ENCODE measurements around the gene BICC1. TPM values are rescaled to one million over a fixed set of nuclear protein-coding genes. Genes with fewer than 3 reads are reported as not detected.
A peak's percentile ranks its signal among the peaks of the same experiment; 100 is the strongest.

Gene BICC1
- total RNA-seq, 1 experiment from 2014 or later, result 7.2 TPM

GRCh38 chr10:58767652-58768051 is 255.0 kb downstream of the BICC1 start:
- DNase-seq (ENCODE audit: low read depth, low spot score), result no peak
- in situ Hi-C loops (cut with HindIII; ENCODE audit: low pct_unique_long_range_greater_than_20kb, low sequenced_read_pairs), result no loop called here

- no peak for DNase-seq (ENCODE audit: low read depth, low spot score)
- in situ Hi-C loops (cut with HindIII; ENCODE audit: low pct_unique_long_range_greater_than_20kb, low sequenced_read_pairs), result no loop called here
Measured at GRCh38 chr10:58771863-58772262, 259.2 kb downstream of the BICC1 start.

GRCh38 chr10:58772758-58773157 is 260.1 kb downstream of the BICC1 start:
- in situ Hi-C loops (cut with HindIII; ENCODE audit: low pct_unique_long_range_greater_than_20kb, low sequenced_read_pairs), result no loop called here
- no peak for DNase-seq (ENCODE audit: low read depth, low spot score)

DNA sequence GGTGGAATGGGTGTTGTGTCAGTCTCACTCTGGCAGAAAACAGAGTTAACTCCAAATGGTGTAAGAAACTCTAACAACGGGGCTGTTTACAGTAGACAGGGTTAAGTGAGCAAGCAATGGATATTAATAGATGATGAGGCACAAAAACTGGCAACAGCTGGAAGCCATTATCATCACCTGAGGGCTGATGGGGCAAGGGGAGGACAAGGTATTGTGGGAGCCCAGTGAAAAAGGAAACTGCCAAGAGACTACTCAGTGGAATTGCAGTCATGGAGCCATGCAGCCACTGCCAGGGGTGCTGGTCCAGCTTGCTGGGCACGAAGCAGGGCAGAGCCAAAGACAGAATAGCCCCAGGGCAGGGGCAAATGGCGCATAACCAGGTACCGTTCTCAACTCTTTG is 260.7 kb downstream of the BICC1 start:
- DNase-seq (ENCODE audit: low read depth, low spot score), result no peak
- in situ Hi-C loops (cut with HindIII; ENCODE audit: low pct_unique_long_range_greater_than_20kb, low sequenced_read_pairs), result no loop called here

DNA sequence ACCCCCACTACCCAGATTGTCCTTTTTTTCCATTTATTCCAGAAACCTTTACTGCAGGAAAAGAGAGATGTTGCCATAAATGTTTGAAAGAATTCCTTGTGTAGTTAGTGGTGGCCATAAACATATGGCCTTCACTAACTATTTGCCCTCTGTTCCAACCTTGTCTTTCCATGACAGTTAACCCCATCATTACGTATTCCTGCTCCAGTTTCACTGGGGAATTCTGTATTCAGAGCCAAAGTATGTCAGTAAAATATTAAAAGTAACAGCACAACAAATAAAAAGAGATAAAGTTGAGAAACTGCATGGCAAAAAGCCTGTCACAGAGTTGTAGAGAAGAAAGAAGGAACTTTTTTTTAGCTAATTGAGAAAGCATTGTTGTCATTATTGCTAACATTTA is 261.3 kb downstream of the BICC1 start:
- in situ Hi-C loops (cut with HindIII; ENCODE audit: low pct_unique_long_range_greater_than_20kb, low sequenced_read_pairs), result no loop called here
- DNase-seq (ENCODE audit: low read depth, low spot score), result no peak

DNA sequence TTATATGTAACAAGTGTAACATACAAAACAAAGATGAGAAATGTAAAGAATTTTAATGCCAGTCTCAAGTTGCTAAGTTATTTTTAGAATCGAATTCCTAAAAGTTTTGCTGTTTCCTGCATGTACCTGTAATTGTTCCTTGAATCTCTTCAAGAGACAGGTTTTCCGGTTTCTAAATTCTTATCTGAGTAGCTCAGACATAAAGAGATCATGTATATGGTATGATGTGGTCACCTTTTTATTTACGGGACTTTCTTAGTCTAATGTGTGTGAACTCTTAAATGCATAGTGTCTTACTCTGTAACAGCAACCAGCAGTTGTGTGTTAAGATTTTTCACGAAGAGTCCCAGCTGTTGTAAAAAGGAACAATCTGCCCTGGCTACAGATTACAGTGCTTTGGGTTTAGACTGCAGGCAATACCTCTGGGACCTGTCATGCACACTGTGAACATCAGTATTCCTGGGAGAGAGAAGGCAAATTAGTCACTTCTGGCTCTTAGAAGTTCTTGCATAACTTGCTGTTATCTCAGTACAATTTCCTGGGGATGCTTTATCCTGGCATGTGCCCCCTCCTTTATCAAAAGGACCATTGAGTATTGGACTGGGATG is 263.4 kb downstream of the BICC1 start:
- in situ Hi-C loops (cut with HindIII; ENCODE audit: low pct_unique_long_range_greater_than_20kb, low sequenced_read_pairs), result no loop called here
- DNase-seq (ENCODE audit: low read depth, low spot score), result peak; percentile 56

DNA sequence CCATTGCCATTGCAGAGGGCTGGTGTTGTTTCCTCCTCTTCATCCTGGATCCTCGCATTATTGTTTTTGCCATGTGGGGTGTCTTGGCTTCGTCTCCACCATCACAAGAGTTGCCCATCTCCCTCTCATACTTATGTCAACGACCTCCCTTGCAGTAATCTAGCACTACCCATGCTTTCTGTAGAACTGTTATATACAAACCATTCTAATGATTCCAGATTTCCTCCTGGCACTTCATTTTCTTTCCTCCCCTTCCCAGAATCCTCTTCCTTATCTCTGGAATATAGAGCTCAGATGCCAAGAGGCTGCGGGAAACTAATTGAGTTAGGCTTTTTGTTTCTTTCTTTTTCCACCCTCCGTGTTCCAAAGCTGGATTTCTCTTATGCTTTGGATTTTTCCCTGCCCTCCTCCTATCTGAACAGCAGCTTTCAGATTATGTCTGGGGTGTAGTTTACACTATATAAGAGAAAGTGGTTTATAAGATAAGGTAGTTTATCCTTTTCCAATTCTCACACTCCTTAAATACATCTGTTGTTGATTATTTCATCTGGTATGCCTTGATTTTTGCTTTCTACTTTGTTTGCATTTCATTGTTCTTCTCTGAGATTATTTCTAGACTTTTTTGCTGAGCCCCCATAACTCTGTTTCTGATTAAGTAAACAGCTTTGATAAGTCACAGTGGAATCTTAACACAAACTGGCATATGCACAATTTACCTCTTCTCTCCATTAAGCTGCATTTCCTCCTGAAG is 264.1 kb downstream of the BICC1 start:
- no peak for DNase-seq (ENCODE audit: low read depth, low spot score)
- in situ Hi-C loops (cut with HindIII; ENCODE audit: low pct_unique_long_range_greater_than_20kb, low sequenced_read_pairs), result no loop called here

- in situ Hi-C loops (cut with HindIII; ENCODE audit: low pct_unique_long_range_greater_than_20kb, low sequenced_read_pairs), result no loop called here
Measured at GRCh38 chr10:58778966-58779365, 266.3 kb downstream of the BICC1 start.

DNA sequence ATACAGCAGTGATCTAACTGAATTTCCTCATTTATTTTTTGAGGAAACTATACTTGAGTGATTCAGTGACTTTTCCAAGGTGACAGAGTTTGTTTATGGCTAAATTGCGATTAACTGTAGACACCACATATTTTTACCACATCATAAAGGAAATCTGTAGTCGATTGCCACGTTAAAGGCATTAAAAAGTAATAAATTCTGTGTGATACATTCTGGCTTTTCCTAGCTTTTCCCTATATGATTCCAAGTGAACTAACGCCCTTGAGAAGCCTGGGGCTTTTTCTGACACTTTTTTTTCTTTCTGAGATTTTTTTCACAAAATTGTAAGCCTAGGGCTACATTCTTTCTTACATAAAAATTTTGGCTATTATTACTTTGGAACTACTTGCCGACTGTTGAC is 266.9 kb downstream of the BICC1 start:
- in situ Hi-C loops (cut with HindIII; ENCODE audit: low pct_unique_long_range_greater_than_20kb, low sequenced_read_pairs), result no loop called here
- no peak for DNase-seq (ENCODE audit: low read depth, low spot score)

More at GRCh38 chr10:58778966-58779365, 266.3 kb downstream of the BICC1 start:
- no peak for DNase-seq (ENCODE audit: low read depth, low spot score)

DNA sequence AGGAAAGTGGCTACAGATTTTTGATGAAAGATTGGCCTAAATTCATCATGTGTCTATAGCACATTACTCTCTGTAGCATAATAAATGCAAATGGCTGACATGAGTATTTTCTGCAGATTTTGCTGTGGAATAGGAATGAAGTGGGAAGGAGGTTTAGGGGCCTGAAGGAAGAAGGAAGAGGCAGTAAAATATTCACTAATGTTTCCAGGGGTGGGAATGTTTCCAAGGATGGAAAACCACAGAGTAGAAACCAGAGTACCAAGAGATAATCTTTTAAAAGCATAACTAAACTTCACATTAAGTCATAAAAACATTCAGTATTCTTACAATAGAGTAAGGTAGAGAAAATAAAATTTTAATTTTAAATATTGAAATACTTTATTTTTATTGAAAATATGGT is 267.8 kb downstream of the BICC1 start:
- DNase-seq (ENCODE audit: low read depth, low spot score), result no peak

DNA sequence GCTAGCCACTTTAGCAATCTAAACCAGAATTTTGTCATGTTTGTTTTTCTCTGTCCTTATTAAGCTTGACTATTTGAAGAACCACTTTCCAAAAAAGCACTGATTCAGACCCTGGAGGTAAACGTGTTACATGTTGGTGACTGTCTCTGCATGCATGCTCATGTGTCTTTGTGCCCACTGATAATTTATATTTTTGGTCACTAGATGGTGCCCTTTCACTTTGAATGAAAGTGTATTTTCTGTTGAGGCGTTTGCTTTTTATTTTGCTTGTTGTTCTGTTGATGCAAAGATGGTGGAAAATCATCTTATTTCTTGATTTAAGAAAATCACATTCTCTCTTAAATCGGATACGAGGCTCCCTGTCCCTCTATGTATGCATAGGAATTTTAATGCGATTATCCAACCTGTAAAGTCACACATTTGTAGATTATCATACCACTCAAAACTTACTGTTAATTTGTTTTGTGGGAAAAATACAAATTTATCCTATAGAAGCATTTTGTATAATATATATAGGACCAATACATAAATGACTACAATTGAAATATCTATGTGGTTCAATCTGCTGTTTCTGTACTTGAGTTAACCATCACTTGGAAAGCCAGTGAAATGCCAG is 269.3 kb downstream of the BICC1 start:
- peak; percentile 63 for DNase-seq (ENCODE audit: low read depth, low spot score)
- in situ Hi-C loops (cut with HindIII; ENCODE audit: low pct_unique_long_range_greater_than_20kb, low sequenced_read_pairs), result loop anchor here (10.0 kb wide), 1 partner anchor 453 kb away; no protein-coding TSS in a partner anchor

More for the DNA sequence above, 267.8 kb downstream of the BICC1 start:
- in situ Hi-C loops (cut with HindIII; ENCODE audit: low pct_unique_long_range_greater_than_20kb, low sequenced_read_pairs), result loop anchor here (10.0 kb wide), 1 partner anchor 454 kb away; no protein-coding TSS in a partner anchor

DNA sequence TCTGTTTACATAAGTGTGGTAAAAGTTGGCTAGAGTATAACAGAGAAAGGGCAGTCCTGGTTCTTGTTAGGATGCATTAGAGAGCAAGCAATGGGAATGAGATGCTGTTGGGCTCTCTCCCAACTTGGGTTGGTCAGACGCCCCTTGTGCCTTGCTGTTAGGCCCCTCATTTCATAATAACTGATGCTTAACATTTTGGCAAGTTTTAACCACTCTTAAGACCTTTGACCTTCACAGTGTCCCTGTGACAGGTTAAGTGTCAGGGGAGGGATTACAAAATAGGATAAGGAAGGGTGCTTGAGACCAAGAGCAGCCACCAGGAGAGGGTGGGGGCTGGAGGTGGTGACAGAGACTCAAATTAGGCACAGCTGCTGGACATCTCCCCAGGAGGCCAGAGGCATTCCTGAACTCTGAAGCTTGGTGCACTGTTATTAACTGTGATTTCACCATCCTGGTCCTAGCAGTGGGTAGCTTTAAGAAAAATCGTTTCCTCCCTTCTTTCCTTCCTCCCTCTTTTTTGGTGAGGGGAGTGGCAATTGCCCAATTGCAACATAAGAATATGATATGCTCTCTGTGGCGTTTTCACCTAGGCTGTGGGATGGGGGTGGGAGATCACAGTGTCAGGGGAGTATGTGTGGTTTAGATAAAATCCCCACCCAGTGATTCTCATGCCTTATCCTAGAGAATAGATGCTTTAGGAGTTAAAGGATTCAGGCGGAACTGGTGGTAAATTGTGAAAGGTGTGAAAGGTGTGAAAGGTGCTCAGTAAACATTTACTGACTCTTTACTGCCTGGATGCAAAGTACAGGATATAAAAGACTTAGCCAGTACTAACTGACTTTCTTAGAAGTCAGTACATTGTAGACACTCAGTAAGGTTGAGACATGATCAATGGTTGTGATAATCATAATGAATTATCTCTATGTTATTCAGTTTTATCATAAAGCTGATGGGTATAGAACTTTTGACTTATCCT is 270.5 kb downstream of the BICC1 start:
- in situ Hi-C loops (cut with HindIII; ENCODE audit: low pct_unique_long_range_greater_than_20kb, low sequenced_read_pairs), result loop anchor here (10.0 kb wide), 1 partner anchor 452 kb away; no protein-coding TSS in a partner anchor
- no peak for DNase-seq (ENCODE audit: low read depth, low spot score)

GRCh38 chr10:58784361-58784760 is 271.7 kb downstream of the BICC1 start:
- in situ Hi-C loops (cut with HindIII; ENCODE audit: low pct_unique_long_range_greater_than_20kb, low sequenced_read_pairs), result loop anchor here (10.0 kb wide), 1 partner anchor 450 kb away; no protein-coding TSS in a partner anchor
- DNase-seq (ENCODE audit: low read depth, low spot score), result no peak

GRCh38 chr10:58785354-58785753 is 272.7 kb downstream of the BICC1 start:
- in situ Hi-C loops (cut with HindIII; ENCODE audit: low pct_unique_long_range_greater_than_20kb, low sequenced_read_pairs), result loop anchor here (10.0 kb wide), 1 partner anchor 449 kb away; no protein-coding TSS in a partner anchor
- no peak for DNase-seq (ENCODE audit: low read depth, low spot score)

DNA sequence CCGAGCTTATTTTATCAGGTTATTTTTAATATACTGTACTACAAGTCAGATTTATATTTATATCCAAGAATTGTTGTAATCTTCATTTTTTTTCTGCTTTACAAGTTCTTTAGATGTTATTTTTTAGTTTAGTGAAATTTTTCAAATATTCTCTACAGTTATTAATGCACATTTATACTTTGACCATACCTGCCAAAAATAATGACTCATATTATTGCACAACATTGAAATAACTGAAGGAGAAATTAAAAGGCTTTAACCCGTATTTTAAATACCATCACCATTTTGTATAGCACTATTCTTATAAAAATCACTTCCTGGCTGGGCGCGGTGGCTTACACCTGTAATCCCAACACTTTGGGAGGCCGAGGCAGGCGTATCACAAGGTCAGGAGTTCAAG is 278.5 kb downstream of the BICC1 start:
- in situ Hi-C loops (cut with HindIII; ENCODE audit: low pct_unique_long_range_greater_than_20kb, low sequenced_read_pairs), result no loop called here
- DNase-seq (ENCODE audit: low read depth, low spot score), result no peak

DNA sequence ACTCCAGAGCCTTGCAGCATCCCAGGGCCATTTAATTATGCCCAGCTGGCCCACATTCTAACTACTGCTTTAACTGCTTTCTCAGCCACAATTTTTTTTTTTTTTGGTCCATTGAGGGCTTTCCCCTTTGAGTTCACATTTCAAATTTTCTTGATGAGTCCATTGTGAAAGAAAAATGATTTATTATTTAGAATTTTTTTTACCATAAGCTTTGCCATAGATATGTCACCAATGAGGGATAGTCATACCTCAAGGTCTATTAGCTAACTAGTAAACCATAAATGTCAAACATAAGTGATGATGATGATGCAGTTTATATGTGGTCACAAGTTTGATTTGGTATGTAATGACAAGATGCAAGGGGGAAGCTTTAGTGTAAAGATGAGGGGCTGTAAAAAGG is 282.9 kb downstream of the BICC1 start:
- in situ Hi-C loops (cut with HindIII; ENCODE audit: low pct_unique_long_range_greater_than_20kb, low sequenced_read_pairs), result no loop called here
- no peak for DNase-seq (ENCODE audit: low read depth, low spot score)

DNA sequence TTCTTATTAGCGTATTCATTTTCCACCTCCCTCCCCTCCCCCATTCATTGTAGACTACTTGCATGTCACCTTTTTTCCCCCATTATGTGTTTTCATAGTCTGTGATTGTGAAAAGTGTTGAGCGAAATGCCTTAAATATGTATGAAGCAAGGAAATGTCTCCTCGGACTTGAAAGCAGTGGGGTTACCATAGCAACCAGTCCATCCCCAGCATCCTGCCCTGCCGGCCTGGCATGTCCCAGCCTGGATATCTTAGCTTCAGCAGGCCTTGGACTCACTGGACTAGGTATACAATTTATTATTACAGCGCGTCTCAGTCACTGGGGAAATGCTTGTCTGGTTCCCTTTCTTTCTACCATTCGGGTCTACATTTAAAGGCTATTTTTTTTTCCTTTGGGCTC is 283.6 kb downstream of the BICC1 start:
- in situ Hi-C loops (cut with HindIII; ENCODE audit: low pct_unique_long_range_greater_than_20kb, low sequenced_read_pairs), result no loop called here
- no peak for DNase-seq (ENCODE audit: low read depth, low spot score)
